ENCODE results near the gene DAB2IP.

DAB2IP gene

DNA sequence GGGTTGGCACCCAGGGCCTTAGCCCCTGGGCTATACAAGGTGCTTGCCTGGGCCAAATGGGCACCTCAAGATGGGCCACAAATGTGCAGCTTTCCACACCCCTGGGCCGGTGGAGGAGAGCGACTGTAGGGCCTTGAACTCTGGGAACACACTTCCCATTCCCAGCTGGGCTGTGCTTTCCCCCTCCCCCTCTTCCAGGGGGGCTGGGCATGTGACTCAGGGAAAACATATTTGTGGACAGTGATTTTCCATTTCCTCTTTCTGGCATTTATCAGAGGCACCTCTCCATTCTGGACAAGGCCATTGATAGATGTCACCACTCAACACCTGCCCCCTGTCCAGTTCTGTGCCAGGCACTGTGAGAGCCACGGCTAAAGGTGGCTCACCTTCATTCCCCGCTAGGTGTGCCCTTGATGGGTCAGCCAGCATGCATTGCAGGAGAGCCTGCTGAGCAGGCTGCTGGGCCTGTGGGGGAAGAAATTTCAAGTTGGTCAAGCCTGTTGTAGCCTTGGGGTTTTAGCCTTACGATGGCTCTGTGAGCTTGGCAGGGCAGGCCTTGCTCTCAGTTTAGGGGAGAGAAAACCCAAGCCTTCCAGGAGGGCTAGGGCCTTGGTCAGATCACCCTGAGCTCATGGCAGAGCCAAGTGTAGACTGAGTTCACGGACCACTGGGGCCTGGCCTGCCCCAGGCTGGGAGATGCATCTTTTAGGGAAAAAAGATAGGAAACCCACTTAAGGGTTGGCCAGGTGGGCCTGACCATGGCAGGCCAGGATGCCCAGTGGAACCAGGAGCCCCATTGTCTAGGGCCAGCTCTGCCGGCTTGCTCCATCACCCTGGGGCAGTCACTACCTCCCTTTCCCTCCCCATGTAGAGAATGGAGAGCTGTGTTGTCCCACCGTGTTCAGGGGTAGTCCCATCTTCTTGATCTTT is 113.9 kb downstream of the DAB2IP start:
- H3K27ac Mint-ChIP-seq: no peak overlapping the region

DNA sequence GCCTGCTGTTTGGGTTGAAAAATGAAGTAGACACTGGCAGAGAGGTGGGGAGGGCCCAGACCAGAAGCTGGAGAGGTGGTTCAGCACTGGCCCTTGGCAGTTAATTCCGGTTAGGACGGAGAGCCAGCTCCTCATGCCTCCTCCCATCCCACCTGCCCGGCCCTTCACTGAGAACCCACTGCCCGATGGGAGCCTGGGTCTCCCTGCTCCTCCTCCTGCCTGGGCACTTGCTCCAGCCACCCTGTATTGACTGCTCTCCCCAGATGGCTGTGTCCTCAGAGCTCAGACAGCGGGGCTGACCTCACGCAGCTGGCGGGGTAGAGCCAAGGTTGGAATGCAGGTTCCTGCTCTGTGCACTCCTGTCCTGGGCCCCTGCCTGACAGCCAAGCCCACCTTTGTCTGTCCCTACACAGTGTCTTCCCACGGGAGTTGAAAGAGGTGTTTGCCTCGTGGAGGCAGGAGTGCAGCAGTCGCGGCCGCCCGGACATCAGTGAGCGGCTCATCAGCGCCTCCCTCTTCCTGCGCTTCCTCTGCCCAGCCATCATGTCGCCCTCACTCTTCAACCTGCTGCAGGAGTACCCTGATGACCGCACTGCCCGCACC is 114.7 kb downstream of the DAB2IP start:
- no peak overlapping the region for H3K27ac Mint-ChIP-seq
- no peaks in the 10 kb centered on the region for H3K36me3 Mint-ChIP-seq
- no peaks in the 10 kb centered on the region for H3K27me3 Mint-ChIP-seq
- no peaks in the 10 kb centered on the region for H3K4me1 Mint-ChIP-seq
- no peaks in the 10 kb centered on the region for H3K9me3 Mint-ChIP-seq
- H3K4me3 Mint-ChIP-seq: no peak overlapping the region

More for the DNA sequence above, 113.9 kb downstream of the DAB2IP start:
- Mint-ChIP-seq H3K4me3 (no peak overlapping the region), H3K27me3 (no peaks in the 10 kb centered on the region), H3K36me3 (no peaks in the 10 kb centered on the region), H3K9me3 (no peaks in the 10 kb centered on the region), H3K4me1 (no peaks in the 10 kb centered on the region)

DNA sequence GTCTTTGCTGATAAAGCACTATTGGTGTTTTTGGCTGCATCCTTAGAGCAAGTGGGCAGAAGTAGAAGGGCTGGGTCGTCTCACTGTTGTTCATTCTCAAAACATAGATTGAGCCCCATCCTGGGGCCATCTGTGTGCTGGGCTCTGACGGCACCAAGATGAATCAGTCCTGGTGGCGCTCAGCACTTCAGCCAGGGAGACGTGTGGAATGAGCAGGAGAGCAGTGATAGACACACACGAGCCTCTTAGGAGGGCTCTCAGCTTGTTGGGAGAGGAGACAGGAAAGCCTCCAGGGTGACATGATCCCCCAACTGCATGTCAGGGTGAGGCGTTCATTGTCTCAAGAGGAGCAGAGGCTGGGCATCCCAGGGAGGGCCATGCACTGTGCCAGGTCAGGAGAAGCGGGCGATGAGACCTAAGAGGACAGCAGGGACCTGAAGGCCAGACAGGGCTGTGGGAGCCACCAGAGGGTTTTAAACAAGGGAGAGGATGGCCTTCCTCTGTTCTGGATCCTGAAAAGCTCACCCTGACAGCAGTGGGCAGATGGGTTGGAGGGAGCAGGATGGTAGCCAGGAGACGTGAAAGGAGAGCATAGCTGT is 115.8 kb downstream of the DAB2IP start:
- H3K27ac Mint-ChIP-seq: no peak overlapping the region
- no peaks in the 10 kb centered on the region for H3K4me1 Mint-ChIP-seq
- no peaks in the 10 kb centered on the region for H3K36me3 Mint-ChIP-seq
- no peak overlapping the region for H3K4me3 Mint-ChIP-seq
- no peaks in the 10 kb centered on the region for H3K9me3 Mint-ChIP-seq
- H3K27me3 Mint-ChIP-seq: no peaks in the 10 kb centered on the region

GRCh38 chr9:121768416-121769015 is 117.1 kb downstream of the DAB2IP start:
- Mint-ChIP-seq H3K36me3 (no peaks in the 10 kb centered on the region), H3K4me1 (no peaks in the 10 kb centered on the region), H3K4me3 (no peak overlapping the region), H3K27me3 (no peaks in the 10 kb centered on the region), H3K27ac (no peak overlapping the region), H3K9me3 (no peaks in the 10 kb centered on the region)

DNA sequence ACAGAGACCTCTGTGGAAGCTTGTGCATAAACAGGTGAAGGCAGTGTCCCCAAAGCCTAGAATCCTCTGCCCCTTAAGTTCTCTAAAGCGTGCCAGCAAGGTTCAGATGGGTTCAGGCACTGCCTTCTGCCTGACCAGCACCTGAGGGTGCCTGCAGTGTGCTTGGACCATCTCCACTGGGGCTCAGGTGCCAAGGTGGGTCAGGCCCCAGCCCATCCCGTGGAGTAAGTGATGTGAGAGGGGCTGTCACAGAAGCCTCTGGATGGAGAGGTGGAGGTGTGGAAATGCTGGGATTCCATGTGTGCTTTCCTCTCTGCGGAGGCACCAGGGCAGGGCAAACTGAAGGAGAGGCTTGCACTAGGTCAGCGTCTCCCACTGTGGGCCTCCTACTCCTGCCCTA is 118.5 kb downstream of the DAB2IP start:
- Mint-ChIP-seq H3K36me3 (no peaks in the 10 kb centered on the region), H3K4me3 (no peak overlapping the region), H3K27me3 (no peaks in the 10 kb centered on the region), H3K27ac (no peak overlapping the region), H3K9me3 (no peaks in the 10 kb centered on the region), H3K4me1 (no peaks in the 10 kb centered on the region)

DNA sequence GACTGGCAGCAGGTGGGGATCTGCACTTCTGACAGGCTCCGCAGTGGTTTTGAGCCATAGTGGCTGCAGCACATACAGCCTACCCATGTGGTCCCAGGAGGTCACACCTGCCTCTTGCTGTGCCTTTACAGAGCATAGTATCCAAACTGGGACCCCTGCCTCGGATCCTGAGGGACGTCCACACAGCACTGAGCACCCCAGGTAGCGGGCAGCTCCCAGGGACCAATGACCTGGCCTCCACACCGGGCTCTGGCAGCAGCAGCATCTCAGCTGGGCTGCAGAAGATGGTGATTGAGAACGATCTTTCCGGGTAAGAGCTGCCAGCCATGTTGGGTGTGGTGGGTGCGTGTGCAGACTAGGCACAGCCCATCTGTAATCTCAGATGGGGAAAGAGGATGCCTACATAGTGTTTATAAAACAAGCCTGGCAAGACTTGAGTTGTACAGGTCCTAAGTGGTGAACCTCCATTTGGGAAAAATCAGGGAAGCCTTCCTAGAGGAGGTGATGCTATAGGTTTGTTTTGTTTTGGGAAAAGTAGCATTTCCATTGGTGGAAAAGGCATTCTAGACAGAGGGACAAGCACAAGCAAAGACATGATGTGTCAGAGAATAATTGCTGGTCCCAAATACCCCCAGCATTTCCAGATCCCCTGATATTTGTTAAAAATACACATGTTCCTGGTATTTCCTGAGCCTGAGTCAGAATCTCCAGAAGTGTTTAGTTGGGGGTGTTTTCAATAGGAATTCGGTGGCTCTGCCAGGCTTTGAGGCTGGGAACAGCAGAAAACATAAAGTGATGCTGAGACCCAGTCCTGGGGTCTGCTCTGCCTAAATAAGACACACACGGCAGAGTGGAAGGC is 119.2 kb downstream of the DAB2IP start:
- H3K4me3 Mint-ChIP-seq: no peak overlapping the region
- no peaks in the 10 kb centered on the region for H3K4me1 Mint-ChIP-seq
- H3K9me3 Mint-ChIP-seq: no peaks in the 10 kb centered on the region
- no peak overlapping the region for H3K27ac Mint-ChIP-seq
- peaks cover 2% of the 10 kb centered on the region for H3K27me3 Mint-ChIP-seq
- no peaks in the 10 kb centered on the region for H3K36me3 Mint-ChIP-seq

DNA sequence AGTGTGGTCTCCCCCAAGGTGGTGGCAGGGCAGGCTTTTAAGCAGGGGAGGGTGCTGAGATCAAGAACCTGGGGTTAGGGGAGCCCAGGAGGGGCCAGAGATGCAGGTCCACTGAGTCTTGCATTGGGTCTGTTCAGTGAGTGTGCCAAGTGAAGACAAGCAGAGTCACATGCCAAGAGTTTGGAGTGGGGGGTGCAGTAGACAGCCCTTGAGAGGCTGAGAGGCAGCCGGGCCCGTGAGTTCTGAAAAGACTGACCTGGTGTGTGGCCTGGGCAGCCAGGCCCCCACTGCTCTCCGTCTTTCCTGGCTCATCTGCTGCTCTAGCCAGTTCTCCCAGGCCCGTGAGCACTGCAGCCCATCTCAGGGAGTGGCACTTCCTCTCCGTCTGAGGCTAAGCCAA is 120.0 kb downstream of the DAB2IP start:
- peaks cover 2% of the 10 kb centered on the region for H3K27me3 Mint-ChIP-seq

DNA sequence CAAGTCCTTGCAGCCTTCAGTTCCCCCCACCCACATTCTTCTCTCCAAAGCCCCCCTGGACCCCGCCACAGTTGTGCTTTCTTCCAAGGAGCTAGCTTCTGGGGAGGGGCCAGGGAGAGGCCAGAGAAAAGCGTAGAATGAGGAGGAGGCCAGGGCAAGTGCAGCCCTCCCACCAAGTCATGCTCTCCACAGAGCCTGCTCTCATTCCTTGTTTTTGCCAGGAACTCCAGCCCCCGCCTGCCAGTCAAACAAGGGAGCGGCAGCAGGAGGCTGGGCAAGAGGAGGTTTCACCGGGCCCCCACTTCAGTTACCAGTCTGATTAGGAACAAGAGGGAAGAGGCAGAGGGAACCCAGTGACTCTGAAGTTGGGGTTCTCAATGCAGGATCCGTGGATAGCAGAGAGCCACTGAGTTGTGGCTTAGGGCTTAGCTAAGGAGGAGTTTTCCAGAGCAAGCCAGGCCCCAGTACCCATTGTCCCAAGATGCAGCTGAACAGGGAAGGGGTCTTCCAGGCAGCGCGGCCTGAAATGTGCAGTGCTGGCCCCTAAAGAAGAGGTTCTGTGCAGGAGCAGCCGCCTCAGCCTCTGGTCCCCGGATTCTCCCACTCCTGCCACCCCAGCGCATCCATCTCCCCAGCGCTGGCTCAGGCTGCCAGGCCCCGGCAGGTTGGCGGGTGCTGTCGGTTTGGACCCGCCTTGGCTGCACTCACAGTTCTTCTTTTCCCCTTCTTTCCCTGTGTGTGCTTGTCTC is 120.6 kb downstream of the DAB2IP start:
- Mint-ChIP-seq H3K9me3 (no peaks in the 10 kb centered on the region), H3K4me3 (no peak overlapping the region), H3K27ac (no peak overlapping the region), H3K27me3 (peaks cover 2% of the 10 kb centered on the region), H3K4me1 (no peaks in the 10 kb centered on the region), H3K36me3 (no peaks in the 10 kb centered on the region)

More for the DNA sequence above, 120.0 kb downstream of the DAB2IP start:
- Mint-ChIP-seq H3K36me3 (no peaks in the 10 kb centered on the region), H3K4me3 (no peak overlapping the region), H3K4me1 (no peaks in the 10 kb centered on the region), H3K9me3 (no peaks in the 10 kb centered on the region), H3K27ac (no peak overlapping the region)

DNA sequence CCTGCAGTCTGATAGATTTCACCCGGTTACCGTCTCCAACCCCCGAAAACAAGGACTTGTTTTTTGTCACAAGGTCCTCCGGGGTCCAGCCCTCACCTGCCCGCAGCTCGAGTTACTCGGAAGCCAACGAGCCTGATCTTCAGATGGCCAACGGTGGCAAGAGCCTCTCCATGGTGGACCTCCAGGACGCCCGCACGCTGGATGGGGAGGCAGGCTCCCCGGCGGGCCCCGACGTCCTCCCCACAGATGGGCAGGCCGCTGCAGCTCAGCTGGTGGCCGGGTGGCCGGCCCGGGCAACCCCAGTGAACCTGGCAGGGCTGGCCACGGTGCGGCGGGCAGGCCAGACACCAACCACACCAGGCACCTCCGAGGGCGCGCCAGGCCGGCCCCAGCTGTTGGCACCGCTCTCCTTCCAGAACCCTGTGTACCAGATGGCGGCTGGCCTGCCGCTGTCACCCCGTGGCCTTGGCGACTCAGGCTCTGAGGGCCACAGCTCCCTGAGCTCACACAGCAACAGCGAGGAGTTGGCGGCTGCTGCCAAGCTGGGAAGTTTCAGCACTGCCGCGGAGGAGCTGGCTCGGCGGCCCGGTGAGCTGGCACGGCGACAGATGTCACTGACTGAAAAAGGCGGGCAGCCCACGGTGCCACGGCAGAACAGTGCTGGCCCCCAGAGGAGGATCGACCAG is 121.3 kb downstream of the DAB2IP start:
- Mint-ChIP-seq H3K4me1 (no peaks in the 10 kb centered on the region), H3K9me3 (no peaks in the 10 kb centered on the region), H3K4me3 (no peak overlapping the region), H3K27ac (no peak overlapping the region), H3K27me3 (peaks cover 2% of the 10 kb centered on the region), H3K36me3 (no peaks in the 10 kb centered on the region)

DNA sequence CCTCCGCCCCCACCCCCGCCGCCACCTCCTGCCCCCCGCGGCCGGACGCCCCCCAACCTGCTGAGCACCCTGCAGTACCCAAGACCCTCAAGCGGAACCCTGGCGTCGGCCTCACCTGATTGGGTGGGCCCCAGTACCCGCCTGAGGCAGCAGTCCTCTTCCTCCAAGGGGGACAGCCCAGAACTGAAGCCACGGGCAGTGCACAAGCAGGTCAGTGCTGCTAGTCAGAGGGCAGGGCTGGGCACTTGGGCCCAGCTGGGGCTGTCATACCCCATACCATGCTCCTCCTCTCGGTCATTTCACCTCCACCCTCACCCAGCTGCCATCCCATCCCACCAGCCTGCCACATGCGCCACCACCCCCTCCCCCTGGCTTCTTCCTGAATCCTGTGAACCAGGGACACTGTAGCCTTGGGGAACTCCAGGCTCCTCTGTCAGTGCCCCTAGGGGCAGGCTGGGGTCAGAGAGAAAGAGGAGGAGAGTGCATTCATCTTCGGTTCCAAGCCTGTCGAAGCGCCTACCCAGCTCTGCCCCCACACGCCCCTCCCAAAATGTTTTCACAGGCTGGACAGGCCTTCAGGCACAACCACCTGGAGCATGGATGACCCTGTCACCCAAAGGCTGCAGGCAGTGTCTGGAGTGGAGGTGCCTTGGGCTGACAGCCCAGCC is 122.0 kb downstream of the DAB2IP start:
- H3K4me1 Mint-ChIP-seq: no peaks in the 10 kb centered on the region

GRCh38 chr9:121773954-121774714 is 122.7 kb downstream of the DAB2IP start:
- Mint-ChIP-seq H3K9me3 (no peaks in the 10 kb centered on the region), H3K36me3 (peaks cover 1% of the 10 kb centered on the region), H3K27ac (no peak overlapping the region), H3K4me1 (no peaks in the 10 kb centered on the region), H3K27me3 (peaks cover 2% of the 10 kb centered on the region), H3K4me3 (no peak overlapping the region)

More for the DNA sequence above, 122.0 kb downstream of the DAB2IP start:
- Mint-ChIP-seq H3K27ac (no peak overlapping the region), H3K9me3 (no peaks in the 10 kb centered on the region), H3K27me3 (peaks cover 2% of the 10 kb centered on the region), H3K36me3 (no peaks in the 10 kb centered on the region), H3K4me3 (no peak overlapping the region)

DNA sequence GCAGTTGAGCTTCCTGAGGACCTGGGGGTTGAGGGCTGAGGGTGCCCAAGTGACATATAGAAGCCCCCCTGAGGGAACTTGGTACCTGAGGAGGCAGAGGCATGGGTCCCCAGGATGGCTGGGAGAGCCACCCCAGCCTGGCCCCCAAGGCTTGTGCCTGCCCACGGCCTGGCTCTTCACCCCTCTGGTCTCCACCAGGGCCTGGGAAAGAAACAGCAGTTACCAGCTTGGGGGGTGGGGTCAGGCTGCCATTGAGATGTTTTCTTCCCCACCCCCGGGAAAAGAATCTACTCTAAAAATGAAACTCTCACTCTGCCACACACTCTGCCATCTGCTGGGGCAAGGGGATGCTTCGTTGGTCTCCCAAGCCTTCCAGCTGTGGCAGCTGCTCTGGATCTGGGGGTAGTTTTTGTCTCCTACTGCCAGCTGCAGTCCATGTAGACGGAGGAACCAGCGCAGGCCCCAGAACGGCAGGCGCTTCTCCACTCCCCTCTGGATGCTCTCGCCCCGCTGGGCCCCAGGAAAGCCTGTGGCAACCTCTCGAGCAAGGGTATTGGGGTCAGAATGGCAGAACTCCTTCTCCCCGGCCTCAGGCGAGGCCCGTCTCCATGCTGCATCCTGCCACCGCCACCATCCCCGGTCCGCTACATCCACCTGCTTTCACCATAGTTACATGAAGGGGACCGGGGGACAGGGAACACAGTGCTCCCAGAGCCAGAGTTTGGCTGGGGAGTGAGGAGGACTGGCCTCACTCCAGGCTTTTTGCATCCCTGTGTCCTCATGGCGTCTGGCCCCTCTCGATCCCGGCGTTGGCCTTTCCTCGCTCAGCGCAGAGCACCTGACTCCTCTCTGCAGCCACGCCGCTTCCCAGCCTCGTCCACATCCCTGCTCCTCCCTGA is 123.5 kb downstream of the DAB2IP start:
- Mint-ChIP-seq H3K9me3 (no peaks in the 10 kb centered on the region), H3K27ac (no peak overlapping the region), H3K27me3 (peaks cover 2% of the 10 kb centered on the region), H3K4me1 (no peaks in the 10 kb centered on the region), H3K36me3 (peaks cover 1% of the 10 kb centered on the region), H3K4me3 (no peak overlapping the region)

Measured in activated naive CD4-positive, alpha-beta T cell treated with anti-CD3 and anti-CD28 coated beads, Interleukin-2, amount 50 U/mL, for 24 hours (primary cell).